Fibroblast of pulmonary artery (primary cell): Measurements from ENCODE around the gene ZFYVE9.

Experiments used
- DNase-seq: peaks from one replicate; pipeline ENCODE4 v3.0.0-alpha.2; 2010; ENCODE audit warnings: low read depth
- H3K4me3 ChIP-seq: replicated peaks from 2 replicates; pipeline ENCODE4 v1.5.1; 2011; ENCODE audit warnings: low read depth, mild to moderate bottlenecking, control low read depth, low read length, moderate library complexity
- CTCF ChIP-seq: IDR thresholded peaks from 2 replicates; pipeline ENCODE4 v1.5.1; 2011; ENCODE audit warnings: mild to moderate bottlenecking, control low read depth, low read length, inconsistent platforms; ENCODE audit errors: missing control alignments

ZFYVE9 gene

GRCh38 chr1:52182874-52183400, 41.0 kb downstream of the ZFYVE9 start:
- DNase-seq, result no peak
- no peak overlapping the region for H3K4me3 ChIP-seq
- TF ChIP-seq CTCF, result no peak

GRCh38 chr1:52186449-52186848, 44.6 kb downstream of the ZFYVE9 start:
- H3K4me3 ChIP-seq, result no peak overlapping the region
- DNase-seq, result peak; percentile 46
- TF ChIP-seq CTCF, result no peak

- DNase-seq, result no peak
- no peak for TF ChIP-seq CTCF
- H3K4me3 ChIP-seq, result no peak overlapping the region
These were observed 48.1 kb downstream of the ZFYVE9 start for GRCh38 chr1:52189898-52190480.

- TF ChIP-seq CTCF, result no peak
- H3K4me3 ChIP-seq, result no peak overlapping the region
- DNase-seq, result no peak
These were observed 48.8 kb downstream of the ZFYVE9 start for GRCh38 chr1:52190500-52191252.

- DNase-seq, result no peak
- TF ChIP-seq CTCF, result no peak
- no peak overlapping the region for H3K4me3 ChIP-seq
These were observed 49.6 kb downstream of the ZFYVE9 start for GRCh38 chr1:52191395-52191965.

- no peak overlapping the region for H3K4me3 ChIP-seq
- DNase-seq, result no peak
- no peak for TF ChIP-seq CTCF
These were observed 50.1 kb downstream of the ZFYVE9 start for GRCh38 chr1:52192024-52192423.
